Activated naive CD4-positive, alpha-beta T cell treated with anti-CD3 and anti-CD28 coated beads, Interleukin-2, amount 50 U/mL, for 24 hours (primary cell): ENCODE results near the gene C14orf119.

Source experiments
- H3K27ac Mint-ChIP-seq: one replicate; pipeline ENCODE4 v1.8.0; 2021; ENCODE audit warnings: mild to moderate bottlenecking, mixed read lengths
- H3K27me3 Mint-ChIP-seq: one replicate; pipeline ENCODE4 v1.8.0; 2021; ENCODE audit warnings: mixed read lengths
- H3K36me3 Mint-ChIP-seq: one replicate; pipeline ENCODE4 v1.8.0; 2021; ENCODE audit warnings: mixed read lengths
- H3K4me1 Mint-ChIP-seq: one replicate; pipeline ENCODE4 v1.8.0; 2021; ENCODE audit warnings: mixed read lengths
- H3K4me3 Mint-ChIP-seq: one replicate; pipeline ENCODE4 v1.8.0; 2021; ENCODE audit warnings: mild to moderate bottlenecking, mixed read lengths
- H3K9me3 Mint-ChIP-seq: one replicate; pipeline ENCODE4 v1.8.0; 2021; ENCODE audit warnings: mixed read lengths

The C14orf119 gene

DNA sequence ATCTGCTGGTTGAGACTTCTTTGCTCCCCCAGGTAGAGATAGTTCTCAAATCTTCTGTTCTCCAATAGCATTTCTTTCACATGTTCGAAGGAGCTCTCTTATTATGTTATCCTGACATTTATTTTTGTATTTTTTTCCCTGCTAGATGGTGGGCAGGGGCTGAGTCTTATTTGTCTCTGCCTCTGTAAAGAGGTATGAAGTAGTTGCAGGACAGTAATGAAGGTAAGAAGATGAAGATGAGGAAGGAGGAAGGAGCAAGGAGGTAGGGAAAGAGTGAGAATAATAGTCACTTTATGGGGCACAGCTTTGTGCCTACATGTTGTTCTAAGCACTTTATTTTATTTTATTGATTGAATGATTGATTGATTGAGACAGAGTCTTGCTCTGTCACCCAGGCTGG, 14.5 kb downstream of the C14orf119 start:
- H3K9me3 Mint-ChIP-seq, result no peaks in the 10 kb centered on the region
- H3K27me3 Mint-ChIP-seq, result no peaks in the 10 kb centered on the region
- H3K4me1 Mint-ChIP-seq, result no peaks in the 10 kb centered on the region
- H3K36me3 Mint-ChIP-seq, result peaks cover 1% of the 10 kb centered on the region
- H3K27ac Mint-ChIP-seq, result no peak overlapping the region
- no peak overlapping the region for H3K4me3 Mint-ChIP-seq

DNA sequence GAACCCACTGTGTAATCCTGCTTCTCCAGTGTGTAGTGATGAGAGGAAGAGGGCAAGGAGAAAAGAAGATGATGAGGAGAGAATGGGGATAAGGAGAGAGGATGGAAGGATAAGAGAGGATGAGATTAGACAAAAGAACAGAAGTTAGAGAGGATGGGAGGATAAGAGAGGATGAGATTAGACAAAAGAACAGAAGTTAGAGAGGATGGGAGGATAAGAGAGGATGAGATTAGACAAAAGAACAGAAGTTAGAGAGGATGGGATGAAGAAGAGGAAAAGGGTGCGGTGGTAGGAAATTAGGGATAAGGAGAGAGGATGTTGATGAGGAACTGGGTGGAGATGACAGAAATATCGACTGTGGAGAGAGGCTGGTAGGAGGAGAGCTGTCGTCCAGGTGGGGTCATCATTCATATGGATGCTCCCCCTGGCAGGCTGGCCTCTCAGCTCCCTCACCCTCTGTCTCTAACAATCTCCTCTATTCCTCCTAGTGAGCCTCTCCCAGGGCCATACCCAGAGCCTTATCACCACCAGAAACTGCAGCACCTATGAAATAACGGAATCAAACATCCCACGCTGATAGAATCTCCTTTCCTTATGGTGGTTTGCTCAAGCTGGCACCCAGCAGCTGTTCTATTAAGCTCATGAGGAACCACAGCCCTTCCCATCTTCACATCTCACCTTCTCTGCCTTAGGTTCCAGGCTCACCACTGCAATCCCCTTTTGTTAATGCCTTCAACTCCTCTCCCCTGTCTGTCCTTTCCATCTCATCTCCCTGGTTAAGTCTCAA, 15.5 kb downstream of the C14orf119 start:
- Mint-ChIP-seq H3K36me3 (peaks cover 1% of the 10 kb centered on the region), H3K27me3 (no peaks in the 10 kb centered on the region), H3K9me3 (no peaks in the 10 kb centered on the region), H3K4me1 (no peaks in the 10 kb centered on the region), H3K4me3 (no peak overlapping the region), H3K27ac (no peak overlapping the region)

DNA sequence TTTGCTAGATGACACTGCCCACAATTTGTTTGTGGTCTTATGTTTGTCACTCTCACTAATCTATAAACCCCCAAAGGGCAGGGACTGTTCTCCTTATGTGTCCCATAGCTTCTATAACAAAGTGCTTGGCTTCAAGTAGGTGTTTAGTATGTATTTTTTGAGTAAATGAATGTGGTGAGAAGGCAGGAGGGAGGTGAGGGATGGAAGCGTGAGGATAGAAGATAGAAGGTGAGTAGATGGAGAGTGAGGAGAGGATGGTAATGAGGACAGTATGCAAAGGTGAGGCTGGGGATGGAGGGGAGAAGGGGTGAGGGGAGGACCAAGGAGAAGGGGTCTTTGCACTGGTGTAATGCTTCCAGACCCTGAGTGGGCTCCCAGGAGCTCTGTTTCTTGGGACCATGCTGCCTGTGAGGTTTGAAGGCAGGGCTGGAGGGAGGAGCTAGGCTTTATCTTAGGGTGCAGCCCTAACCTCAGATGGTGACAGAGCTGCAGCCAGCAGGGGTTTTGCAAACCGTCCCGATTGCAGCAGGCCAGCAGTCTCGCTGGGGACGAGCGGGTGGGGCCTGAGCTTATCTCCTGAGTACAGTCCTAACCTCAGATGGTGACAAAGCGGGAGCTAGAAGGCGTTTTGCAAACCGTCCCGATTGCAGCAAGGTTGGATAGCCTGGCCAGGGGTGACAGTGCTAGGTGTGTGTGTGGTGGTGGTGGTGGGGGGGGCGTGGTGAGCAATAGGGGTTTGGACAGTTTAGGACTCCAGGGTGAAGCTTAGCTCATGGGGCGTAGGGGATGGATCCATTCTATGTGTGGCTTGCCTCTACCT, 17.3 kb downstream of the C14orf119 start:
- Mint-ChIP-seq H3K27ac (peak overlapping the region; percentile 17), H3K4me1 (peaks cover 2% of the 10 kb centered on the region), H3K27me3 (no peaks in the 10 kb centered on the region), H3K9me3 (no peaks in the 10 kb centered on the region), H3K4me3 (no peak overlapping the region), H3K36me3 (peaks cover 1% of the 10 kb centered on the region)

DNA sequence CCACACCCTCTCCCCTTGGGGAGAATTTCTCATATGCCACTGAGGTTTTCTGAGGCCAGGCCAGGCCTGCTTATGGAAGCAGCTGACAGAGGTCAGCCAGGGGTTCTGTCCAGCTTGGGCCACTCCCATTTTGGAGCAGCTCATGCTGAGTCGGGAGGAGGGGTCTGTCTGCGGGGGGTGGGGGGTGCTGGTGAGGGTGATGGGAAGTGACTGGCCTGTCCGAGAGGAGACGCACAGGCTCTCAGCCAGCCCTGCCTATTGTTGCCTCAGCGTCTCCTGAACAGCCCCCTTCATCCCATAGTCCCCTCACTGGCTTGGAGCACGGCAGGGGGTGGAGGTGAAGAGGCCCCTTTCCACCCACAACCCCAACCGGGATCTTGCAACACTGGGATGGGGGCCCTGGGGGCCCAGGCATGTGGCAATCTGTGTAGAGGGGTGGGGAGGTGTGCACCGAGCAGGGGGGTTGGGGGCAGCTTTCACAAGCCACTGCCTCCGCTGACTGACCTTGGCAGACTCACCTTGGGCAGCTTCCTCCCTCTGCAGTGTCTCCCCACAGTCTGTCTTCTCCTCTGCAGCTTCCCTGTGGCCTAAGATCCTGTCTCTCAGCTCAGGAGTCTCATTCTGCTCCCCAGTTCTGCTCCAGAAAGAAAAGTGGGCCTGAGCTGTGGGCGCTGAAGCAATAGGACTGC, 18.3 kb downstream of the C14orf119 start:
- Mint-ChIP-seq H3K27ac (no peak overlapping the region), H3K4me1 (peaks cover 12% of the 10 kb centered on the region), H3K27me3 (no peaks in the 10 kb centered on the region), H3K4me3 (no peak overlapping the region), H3K36me3 (peaks cover 1% of the 10 kb centered on the region), H3K9me3 (no peaks in the 10 kb centered on the region)

DNA sequence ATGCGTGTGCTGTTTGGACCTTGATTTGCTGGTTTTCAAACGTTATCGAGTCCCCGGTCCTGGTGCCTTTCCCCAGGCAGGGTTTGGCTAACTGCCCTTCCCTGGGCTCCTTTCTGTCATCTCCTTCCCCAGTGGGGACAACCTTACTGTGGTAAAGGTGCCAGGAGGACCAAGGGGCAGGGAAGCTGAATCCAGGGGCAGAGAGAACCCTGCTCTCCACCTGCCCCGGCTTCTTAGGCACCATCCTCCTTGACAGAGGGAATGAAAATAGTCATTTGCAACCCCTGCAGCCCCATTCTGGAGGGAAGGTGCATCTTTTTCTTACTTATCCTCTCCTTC, 18.8 kb downstream of the C14orf119 start:
- H3K27ac Mint-ChIP-seq, result no peak overlapping the region
- H3K9me3 Mint-ChIP-seq, result no peaks in the 10 kb centered on the region
- peaks cover 1% of the 10 kb centered on the region for H3K36me3 Mint-ChIP-seq
- peaks cover 17% of the 10 kb centered on the region for H3K4me1 Mint-ChIP-seq
- H3K4me3 Mint-ChIP-seq, result no peak overlapping the region
- H3K27me3 Mint-ChIP-seq, result no peaks in the 10 kb centered on the region

DNA sequence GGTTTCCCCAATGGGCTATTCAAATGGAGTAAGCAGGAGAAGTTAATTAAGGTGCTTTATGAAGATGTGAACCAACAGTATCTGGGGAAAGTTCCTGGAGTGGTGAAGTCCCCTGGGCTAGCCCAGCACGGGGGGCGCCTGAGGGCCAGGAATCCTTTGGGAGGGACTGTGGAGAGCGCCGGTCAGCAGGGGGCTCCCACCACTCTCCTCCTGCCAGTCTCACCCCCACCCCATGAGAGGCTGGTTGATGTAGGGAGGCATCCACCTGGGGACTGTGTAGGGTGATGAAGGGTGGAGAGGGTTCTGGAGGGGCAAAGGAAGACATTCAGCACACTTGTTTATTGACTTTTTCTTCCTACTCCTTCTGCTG, 19.3 kb downstream of the C14orf119 start:
- Mint-ChIP-seq H3K9me3 (no peaks in the 10 kb centered on the region), H3K36me3 (peaks cover 1% of the 10 kb centered on the region), H3K27ac (no peak overlapping the region), H3K27me3 (no peaks in the 10 kb centered on the region), H3K4me1 (peaks cover 22% of the 10 kb centered on the region), H3K4me3 (no peak overlapping the region)

DNA sequence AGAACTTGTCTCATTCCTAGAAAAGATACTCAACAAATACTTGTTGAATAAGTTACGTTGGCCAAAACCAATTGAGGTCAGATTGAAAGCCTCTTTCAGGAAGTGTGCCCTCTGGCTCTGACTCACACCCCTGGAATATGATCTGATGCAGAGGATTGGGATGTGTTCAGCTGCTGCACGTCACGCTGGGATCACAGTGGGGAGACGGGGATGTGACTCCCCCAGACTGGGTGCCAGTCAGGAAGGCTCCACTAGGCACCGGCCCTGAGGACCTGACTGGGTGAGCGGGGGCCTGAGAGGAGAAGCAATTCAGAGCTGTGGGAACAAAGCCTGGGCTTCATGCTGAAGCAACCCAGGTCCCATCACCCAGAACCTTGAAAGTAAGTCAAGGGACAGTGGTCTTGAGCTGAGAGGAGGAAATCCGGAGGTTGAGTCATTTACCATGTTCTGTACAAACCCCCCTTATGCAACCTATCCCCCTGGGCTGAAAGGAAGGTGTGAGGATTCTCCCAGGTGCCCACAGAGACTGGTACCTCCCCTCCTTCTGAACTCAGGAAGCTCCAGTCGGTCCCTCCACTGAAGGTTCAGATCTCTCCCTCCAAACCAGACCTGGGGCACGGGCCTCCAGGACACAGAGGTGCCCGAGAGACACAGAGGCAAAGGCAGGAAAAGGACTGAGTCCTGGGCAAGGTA, 19.9 kb downstream of the C14orf119 start:
- Mint-ChIP-seq H3K4me3 (no peak overlapping the region), H3K9me3 (no peaks in the 10 kb centered on the region), H3K27ac (no peak overlapping the region), H3K4me1 (peaks cover 28% of the 10 kb centered on the region), H3K27me3 (no peaks in the 10 kb centered on the region), H3K36me3 (peaks cover 1% of the 10 kb centered on the region)

DNA sequence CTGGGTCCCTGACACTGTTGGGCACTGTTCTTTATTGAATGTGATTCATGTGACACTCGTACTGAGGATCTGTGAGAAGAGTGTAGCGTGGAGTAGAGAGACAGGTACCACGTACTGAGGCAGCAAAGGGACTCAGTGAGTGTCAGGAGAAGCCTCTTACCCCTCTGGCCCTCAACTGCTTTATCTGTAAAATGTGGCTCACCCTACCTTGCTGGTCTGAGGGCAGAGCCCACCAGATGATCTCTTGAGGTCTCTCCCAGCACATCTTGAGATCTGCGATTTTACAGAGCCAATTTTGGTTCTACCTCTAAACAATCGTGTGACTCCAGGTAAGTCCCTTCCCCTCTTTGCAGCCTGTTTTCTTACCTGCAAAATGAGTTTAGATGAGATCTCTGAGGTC, 20.6 kb downstream of the C14orf119 start:
- Mint-ChIP-seq H3K4me3 (no peak overlapping the region), H3K27me3 (no peaks in the 10 kb centered on the region), H3K36me3 (peaks cover 1% of the 10 kb centered on the region), H3K27ac (no peak overlapping the region), H3K9me3 (no peaks in the 10 kb centered on the region), H3K4me1 (peaks cover 35% of the 10 kb centered on the region)

DNA sequence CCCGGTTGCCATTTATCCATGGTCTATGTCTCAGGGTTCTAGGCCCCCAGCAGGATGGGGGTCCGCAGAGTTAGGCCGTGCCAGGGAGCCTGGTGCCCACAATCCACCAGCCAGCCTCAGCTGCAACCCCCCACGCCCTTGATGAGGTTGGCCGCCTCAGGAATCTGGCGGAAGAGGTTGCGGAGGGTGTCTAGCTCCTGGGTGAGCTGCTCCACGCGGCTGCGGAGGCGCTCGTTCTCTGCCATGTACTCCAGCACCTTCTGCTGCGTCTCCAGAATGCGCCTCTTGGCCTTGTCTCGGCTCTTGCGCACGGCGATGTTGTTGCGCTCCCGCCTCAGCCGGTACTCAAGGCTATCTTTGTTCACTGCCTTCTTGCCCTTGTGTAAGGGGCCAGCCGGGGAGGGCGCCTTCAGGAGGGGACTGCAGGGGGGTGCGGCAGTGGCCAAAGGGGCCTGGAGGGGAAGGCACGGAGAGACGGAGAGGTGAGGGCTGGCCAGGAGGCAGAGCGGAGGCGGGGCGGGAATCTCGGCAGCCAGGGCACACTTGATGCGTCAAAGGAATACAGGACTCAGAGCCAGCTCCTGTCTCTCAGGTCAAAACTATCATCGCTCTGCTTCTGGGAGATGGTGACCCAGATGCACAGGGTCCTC, 22.2 kb downstream of the C14orf119 start:
- no peak overlapping the region for H3K27ac Mint-ChIP-seq
- H3K9me3 Mint-ChIP-seq, result no peaks in the 10 kb centered on the region
- H3K4me3 Mint-ChIP-seq, result no peak overlapping the region
- peaks cover 1% of the 10 kb centered on the region for H3K36me3 Mint-ChIP-seq
- H3K4me1 Mint-ChIP-seq, result peaks cover 48% of the 10 kb centered on the region
- no peaks in the 10 kb centered on the region for H3K27me3 Mint-ChIP-seq

DNA sequence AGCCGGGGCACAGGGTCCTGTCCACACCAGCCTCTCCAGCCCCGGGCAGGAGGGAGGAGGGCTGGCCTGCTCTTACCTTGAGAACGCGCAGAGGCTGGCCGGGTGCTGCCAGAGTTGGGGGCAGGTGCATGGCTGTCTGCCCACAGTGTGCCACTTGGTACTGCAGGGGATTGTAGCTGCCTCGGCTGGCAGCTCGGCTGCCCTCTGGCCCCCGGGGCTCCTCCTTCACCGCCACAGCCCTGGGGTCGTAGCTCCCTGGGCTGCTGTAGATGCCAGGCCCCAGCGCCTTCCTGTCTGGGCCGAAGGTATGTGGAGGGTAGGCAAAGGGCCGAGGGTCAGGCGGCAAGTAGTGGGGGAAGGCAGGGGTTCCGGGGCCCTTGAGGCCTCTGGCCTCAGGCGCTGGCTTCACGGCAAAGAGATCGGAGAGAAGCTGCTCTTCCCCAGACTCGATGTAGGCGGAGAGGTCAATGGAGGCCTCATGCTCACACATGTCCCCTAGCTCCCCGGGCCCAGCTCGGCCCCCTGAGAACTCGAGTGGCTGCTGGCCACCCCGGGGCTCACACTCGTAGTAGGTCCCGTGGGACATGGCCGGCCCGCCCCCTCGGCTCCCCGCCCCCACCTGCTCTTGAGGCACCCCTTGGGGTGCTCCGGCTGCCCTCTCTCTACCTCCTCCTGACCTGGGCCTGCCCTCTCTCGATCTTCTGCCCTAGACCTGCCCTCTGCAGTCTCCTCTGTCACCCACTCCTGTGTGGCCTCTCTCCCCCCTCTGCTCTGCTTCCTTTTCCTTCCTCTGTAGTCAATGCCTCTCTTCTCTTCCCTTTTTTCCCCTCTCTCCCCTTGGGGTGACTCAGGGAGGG, 23.4 kb downstream of the C14orf119 start, which contains the start of gene CEBPE:
Gene CEBPE, minus strand, starts transcription at position 750 of the 857 bp plus-strand sequence. Its CDS starts 164 bp downstream, at position 586.
- Mint-ChIP-seq H3K27me3 (no peaks in the 10 kb centered on the region), H3K4me1 (peaks cover 48% of the 10 kb centered on the region), H3K4me3 (peak within 1 kb of the TSS; percentile 21), H3K36me3 (peaks cover 1% of the 10 kb centered on the region), H3K9me3 (no peaks in the 10 kb centered on the region), H3K27ac (peak within 1 kb of the TSS; percentile 85)

DNA sequence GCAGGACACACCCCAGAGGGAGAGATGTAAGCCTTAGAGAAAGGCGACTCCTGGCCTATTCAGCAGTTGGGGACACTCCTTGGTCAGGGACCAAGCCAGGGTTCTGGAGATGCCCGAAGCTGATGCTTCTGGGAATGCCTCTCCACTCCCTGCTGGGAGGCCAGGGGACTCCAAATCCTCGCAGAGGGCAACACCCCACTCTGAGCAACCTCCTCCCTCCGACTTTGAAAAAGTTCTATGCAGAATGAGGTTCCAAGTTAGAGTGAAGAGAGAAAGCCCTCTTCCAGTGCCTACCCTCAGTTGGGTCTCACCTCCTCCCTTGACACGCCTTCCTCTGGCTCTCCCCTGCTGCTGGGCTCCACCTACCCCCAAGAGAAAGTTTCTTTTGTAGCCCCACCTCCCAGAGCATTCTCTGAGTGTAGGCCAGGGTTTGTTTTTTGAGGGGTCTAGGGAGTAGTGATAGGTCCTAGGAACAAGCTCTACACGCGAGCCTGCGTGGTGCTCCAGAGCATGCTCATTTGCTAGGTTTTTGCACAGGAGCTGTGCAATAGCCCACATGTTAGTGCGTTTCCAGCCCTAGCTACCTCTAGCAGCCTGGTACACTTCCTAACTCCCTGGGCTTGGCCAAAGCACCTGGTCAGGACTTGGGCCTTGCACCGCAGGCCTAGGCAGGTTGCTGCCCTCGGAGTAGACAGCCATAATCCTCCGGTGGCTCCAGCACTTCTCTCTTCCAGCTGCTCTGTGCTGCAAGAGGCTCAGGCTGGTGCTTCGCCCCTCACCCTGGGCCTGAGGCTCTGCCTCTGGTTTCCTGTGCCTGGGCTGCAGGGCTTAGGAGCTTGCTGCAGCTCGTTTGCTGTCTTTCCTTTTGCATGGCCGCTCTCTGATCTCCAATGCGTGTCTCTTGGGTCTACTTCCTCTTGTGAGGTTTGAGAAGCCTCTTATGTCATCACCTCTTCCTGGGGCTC, 24.3 kb downstream of the C14orf119 start:
- H3K4me3 Mint-ChIP-seq, result peak overlapping the region; percentile 21
- peak overlapping the region; percentile 85 for H3K27ac Mint-ChIP-seq
- H3K4me1 Mint-ChIP-seq, result peaks cover 48% of the 10 kb centered on the region
- H3K27me3 Mint-ChIP-seq, result no peaks in the 10 kb centered on the region
- H3K36me3 Mint-ChIP-seq, result no peaks in the 10 kb centered on the region
- no peaks in the 10 kb centered on the region for H3K9me3 Mint-ChIP-seq

DNA sequence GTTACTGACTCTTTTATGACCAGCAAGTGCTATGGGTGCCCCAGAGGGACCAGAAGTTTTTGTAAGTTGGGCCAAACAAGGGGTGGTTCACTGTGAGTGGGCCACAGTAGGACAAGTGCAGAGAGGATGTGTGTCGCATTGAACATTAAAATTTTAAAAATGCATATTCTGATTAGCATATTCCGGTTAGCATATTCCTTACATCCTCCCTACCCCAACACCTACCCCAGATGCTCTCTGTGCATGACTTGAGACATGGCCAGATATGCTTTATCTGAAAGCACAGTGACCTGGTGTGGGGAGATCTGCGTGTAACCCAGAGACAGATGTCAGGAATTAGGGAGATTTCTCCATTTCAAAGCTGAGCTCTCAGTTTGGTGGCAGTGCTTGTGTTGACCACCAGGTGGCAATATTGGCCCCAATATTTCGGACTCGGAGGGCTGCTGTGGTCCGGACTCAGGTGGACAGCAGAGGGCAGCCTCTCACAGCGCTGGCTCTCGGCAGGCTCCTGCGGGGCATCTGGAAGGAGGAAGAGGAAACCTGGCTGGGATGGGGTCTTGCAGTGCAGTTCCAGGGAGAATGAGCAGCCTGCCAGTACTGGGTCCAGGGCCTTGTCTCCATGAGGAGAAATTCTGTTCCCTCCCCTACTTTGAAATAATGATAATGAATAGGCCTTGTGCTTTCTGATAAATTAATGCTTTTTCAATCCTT, 25.4 kb downstream of the C14orf119 start:
- no peaks in the 10 kb centered on the region for H3K27me3 Mint-ChIP-seq
- peak overlapping the region; percentile 73 for H3K27ac Mint-ChIP-seq
- H3K4me3 Mint-ChIP-seq, result peak overlapping the region; percentile 50
- H3K36me3 Mint-ChIP-seq, result no peaks in the 10 kb centered on the region
- no peaks in the 10 kb centered on the region for H3K9me3 Mint-ChIP-seq
- H3K4me1 Mint-ChIP-seq, result peaks cover 48% of the 10 kb centered on the region

DNA sequence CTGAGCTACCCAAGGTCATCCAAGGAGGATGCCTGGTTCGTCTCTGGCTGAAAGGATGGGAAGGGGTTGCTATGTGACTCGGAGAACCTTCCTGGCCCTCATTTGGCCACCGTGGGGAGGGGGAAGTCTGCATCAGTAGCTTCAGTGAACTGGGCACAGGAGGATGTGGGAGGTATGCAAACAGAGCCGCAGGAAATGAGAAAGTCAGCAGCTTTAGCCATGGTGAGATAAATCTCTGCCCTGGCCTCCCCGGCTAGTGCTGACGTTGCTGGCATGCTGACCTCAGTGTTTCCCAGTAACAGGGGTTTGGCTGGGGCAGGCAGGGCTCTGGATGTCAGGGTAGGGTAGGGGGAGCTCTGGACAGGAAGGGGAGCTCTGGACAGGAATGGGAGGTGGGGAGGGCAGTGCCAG, 26.1 kb downstream of the C14orf119 start:
- Mint-ChIP-seq H3K27ac (no peak overlapping the region), H3K36me3 (no peaks in the 10 kb centered on the region), H3K4me1 (peaks cover 48% of the 10 kb centered on the region)

More for the DNA sequence above, 26.1 kb downstream of the C14orf119 start:
- Mint-ChIP-seq H3K27me3 (no peaks in the 10 kb centered on the region), H3K9me3 (no peaks in the 10 kb centered on the region), H3K4me3 (peak overlapping the region; percentile 50)
